HepG2 (cell line): ENCODE results near the gene PGM2. TPM values are rescaled to one million over a fixed set of nuclear protein-coding genes. Genes with fewer than 3 reads are reported as not detected.

ENCODE experiments used
- DNMT1 ChIP-seq: sonication (generic); formaldehyde crosslinking; IDR thresholded peaks from 2 replicates; pipeline ENCODE4 v1.5.1; 2020; ENCODE audit warnings: mild to moderate bottlenecking, missing genetic modification reagents
- KLF9 ChIP-seq: IDR thresholded peaks from 2 replicates; pipeline ENCODE4 v1.6.1; 2016; ENCODE audit warnings: low read depth
- PLRG1 ChIP-seq: fragments of 450-650 bp; conservative IDR thresholded peaks from 2 replicates; pipeline ENCODE4 v1.6.1; 2016
- PRPF4 ChIP-seq: fragments of 200-400 bp; formaldehyde crosslinking; IDR thresholded peaks from 2 replicates; pipeline ENCODE4 v1.6.1; 2016; ENCODE audit warnings: low read length, low read depth; ENCODE audit not compliant: poor library complexity, severe bottlenecking
- RFX3 ChIP-seq: IDR thresholded peaks from 2 replicates; pipeline ENCODE4 v1.6.1; 2016; ENCODE audit warnings: missing biosample characterization, missing genetic modification reagents
- RNF2 ChIP-seq: fragments of 450-650 bp; conservative IDR thresholded peaks from 2 replicates; pipeline ENCODE4 v1.6.1; 2016; ENCODE audit warnings: low read depth
- XRCC5 ChIP-seq: fragments of 200-400 bp; formaldehyde crosslinking; optimal IDR thresholded peaks from 2 replicates; pipeline ENCODE3; 2017; ENCODE audit warnings: mild to moderate bottlenecking, low read length
- ZMYM4 ChIP-seq: sonication (generic); formaldehyde crosslinking; IDR thresholded peaks from 2 replicates; pipeline ENCODE4 v1.8.1; 2023; ENCODE audit warnings: mild to moderate bottlenecking, missing genetic modification reagents
- ZNF12 ChIP-seq: sonication (generic); formaldehyde crosslinking; IDR thresholded peaks from 2 replicates; pipeline ENCODE4 v1.5.0; 2020; ENCODE audit warnings: missing genetic modification reagents
- ZNF160 ChIP-seq: sonication (generic); formaldehyde crosslinking; IDR thresholded peaks from 2 replicates; pipeline ENCODE4 v1.8.0; 2022; ENCODE audit warnings: mild to moderate bottlenecking, inconsistent platforms, missing genetic modification reagents
- ZNF24 ChIP-seq: fragments of 450-650 bp; IDR thresholded peaks from 2 replicates; pipeline ENCODE4 v1.6.1; 2017; ENCODE audit warnings: antibody characterized with exemption, mild to moderate bottlenecking
- ZNF256 ChIP-seq: sonication (generic); formaldehyde crosslinking; conservative IDR thresholded peaks from 2 replicates; pipeline ENCODE4 v1.4.0; 2020; ENCODE audit warnings: missing genetic modification reagents
- ZNF326 ChIP-seq: sonication (generic); formaldehyde crosslinking; IDR thresholded peaks from 2 replicates; pipeline ENCODE4 v1.4.0; 2020; ENCODE audit warnings: missing genetic modification reagents, borderline replicate concordance
- ZNF510 ChIP-seq: sonication (generic); formaldehyde crosslinking; IDR thresholded peaks from 2 replicates; pipeline ENCODE4 v1.4.0; 2020; ENCODE audit warnings: low read depth, mild to moderate bottlenecking, missing genetic modification reagents
- ZNF788 ChIP-seq: sonication (generic); formaldehyde crosslinking; IDR thresholded peaks from 2 replicates; pipeline ENCODE4 v1.5.0; 2020; ENCODE audit warnings: mild to moderate bottlenecking, missing genetic modification reagents, borderline replicate concordance
- ZSCAN29 ChIP-seq: sonication (generic); formaldehyde crosslinking; conservative IDR thresholded peaks from 2 replicates; pipeline ENCODE4 v1.4.0; 2020; ENCODE audit warnings: mild to moderate bottlenecking, missing genetic modification reagents
- polyA plus RNA-seq, 8 experiments: library from polyadenylated mRNA; depleted of rRNA in 3 of 8; stranded (reverse) in 7 of 8; unstranded in 1 of 8; fragments of >200 nt; fragmentation: Illumina TruSeq in 4 of 8; extraction: Trizol in 4 of 8; gene quantifications; 2 replicates each; pipeline versions ENCODE4 v1.2.1 to v1.2.3, GENCODE V29; 2011 to 2016; ENCODE audit warnings: low read depth in 4 of 8, missing spikeins in 1 of 8, mixed read lengths in 1 of 8; ENCODE audit not compliant: insufficient read depth in 1 of 8
- total RNA-seq, 5 experiments: library from RNA; depleted of rRNA; stranded (reverse); fragments of >200 nt; fragmentation: Illumina TruSeq; extraction: Trizol; gene quantifications; 2 replicates each; pipeline ENCODE4 v1.2.3, GENCODE V29; 2016; ENCODE audit warnings: low read depth in 1 of 5
- TF ChIP-seq, protein P1 (sequence below): sonication (generic); formaldehyde crosslinking; IDR thresholded peaks from 2 replicates; pipeline ENCODE4 v1.4.0; 2020; ENCODE audit warnings: missing genetic modification reagents
- TF ChIP-seq, protein P2 (sequence below): sonication (generic); formaldehyde crosslinking; IDR thresholded peaks from 2 replicates; pipeline ENCODE4 v1.4.0; 2020; ENCODE audit warnings: mild to moderate bottlenecking, missing genetic modification reagents
- TF ChIP-seq, protein P3 (sequence below): sonication (generic); formaldehyde crosslinking; IDR thresholded peaks from 2 replicates; pipeline ENCODE4 v1.5.0; 2020; ENCODE audit warnings: mild to moderate bottlenecking, missing genetic modification reagents
- TF ChIP-seq, protein P4 (sequence below): sonication (generic); formaldehyde crosslinking; IDR thresholded peaks from 2 replicates; pipeline ENCODE4 v1.4.0; 2020; ENCODE audit warnings: missing genetic modification reagents, mild to moderate bottlenecking, borderline replicate concordance
- TF ChIP-seq, protein P5 (sequence below): sonication (generic); formaldehyde crosslinking; conservative IDR thresholded peaks from 2 replicates; pipeline ENCODE4 v1.8.0; 2022; ENCODE audit warnings: missing genetic modification reagents

Gene PGM2
- total and polyA plus RNA-seq, 2 of the 13 experiments (the other 11 are each of a cell fraction or from before 2014, with no cell fraction given) = 14.6 to 36.9 TPM

DNA sequence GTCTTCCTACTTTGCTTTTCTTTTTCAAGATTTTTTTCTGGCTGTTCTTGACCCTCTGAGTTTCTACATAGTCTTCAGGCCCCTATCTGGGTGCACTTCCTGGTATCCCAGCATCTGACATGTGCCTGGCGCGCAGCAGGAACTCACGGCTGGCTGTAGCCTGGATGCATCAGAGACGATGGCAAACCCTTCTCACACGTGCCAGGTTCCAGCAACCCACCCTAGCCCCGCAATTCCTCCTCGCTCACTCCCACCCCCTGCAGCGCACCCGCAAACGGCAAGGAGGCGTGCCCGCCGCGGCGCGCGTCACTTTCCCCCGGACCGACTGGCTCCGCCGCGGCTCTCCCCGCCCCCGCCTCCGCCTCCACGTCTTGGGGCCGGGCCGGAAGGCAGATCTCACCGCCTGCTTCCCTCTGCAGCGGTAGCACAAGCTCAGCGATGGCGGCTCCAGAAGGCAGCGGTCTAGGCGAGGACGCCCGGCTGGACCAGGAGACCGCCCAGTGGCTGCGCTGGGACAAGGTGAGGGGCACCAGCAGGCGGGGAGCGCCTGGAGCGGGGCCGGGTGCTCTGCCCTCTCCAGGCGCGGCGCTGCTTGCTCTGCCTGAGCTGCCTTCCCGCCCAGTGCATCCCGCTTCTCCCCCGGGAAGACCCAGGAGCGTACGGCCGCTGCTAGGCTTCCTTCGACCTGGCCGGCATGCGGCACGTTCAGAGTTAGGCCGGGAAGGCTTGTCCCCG is at the start of gene PGM2 (continued):
- no peak for TF ChIP-seq RNF2
- no peak for TF ChIP-seq PRPF4
- TF ChIP-seq KLF9 (CRISPR knock-in tag) = no peak
- peak; percentile 86; the same call in 1 of the 2 replicates for TF ChIP-seq ZSCAN29
- TF ChIP-seq XRCC5 = peak; percentile 77
- peak; percentile 63; the same call in 1 of the 2 replicates for TF ChIP-seq ZNF788
- no peak for TF ChIP-seq ZNF12 (CRISPR knock-in tag)
- TF ChIP-seq ZMYM4 (CRISPR knock-in tag) = peak; percentile 85
- TF ChIP-seq, protein P1, sequence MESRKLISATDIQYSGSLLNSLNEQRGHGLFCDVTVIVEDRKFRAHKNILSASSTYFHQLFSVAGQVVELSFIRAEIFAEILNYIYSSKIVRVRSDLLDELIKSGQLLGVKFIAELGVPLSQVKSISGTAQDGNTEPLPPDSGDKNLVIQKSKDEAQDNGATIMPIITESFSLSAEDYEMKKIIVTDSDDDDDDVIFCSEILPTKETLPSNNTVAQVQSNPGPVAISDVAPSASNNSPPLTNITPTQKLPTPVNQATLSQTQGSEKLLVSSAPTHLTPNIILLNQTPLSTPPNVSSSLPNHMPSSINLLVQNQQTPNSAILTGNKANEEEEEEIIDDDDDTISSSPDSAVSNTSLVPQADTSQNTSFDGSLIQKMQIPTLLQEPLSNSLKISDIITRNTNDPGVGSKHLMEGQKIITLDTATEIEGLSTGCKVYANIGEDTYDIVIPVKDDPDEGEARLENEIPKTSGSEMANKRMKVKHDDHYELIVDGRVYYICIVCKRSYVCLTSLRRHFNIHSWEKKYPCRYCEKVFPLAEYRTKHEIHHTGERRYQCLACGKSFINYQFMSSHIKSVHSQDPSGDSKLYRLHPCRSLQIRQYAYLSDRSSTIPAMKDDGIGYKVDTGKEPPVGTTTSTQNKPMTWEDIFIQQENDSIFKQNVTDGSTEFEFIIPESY (CRISPR knock-in tag) = no peak
- TF ChIP-seq PLRG1 = no peak
- TF ChIP-seq, protein P2, sequence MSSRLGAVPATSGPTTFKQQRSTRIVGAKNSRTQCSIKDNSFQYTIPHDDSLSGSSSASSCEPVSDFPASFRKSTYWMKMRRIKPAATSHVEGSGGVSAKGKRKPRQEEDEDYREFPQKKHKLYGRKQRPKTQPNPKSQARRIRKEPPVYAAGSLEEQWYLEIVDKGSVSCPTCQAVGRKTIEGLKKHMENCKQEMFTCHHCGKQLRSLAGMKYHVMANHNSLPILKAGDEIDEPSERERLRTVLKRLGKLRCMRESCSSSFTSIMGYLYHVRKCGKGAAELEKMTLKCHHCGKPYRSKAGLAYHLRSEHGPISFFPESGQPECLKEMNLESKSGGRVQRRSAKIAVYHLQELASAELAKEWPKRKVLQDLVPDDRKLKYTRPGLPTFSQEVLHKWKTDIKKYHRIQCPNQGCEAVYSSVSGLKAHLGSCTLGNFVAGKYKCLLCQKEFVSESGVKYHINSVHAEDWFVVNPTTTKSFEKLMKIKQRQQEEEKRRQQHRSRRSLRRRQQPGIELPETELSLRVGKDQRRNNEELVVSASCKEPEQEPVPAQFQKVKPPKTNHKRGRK (CRISPR knock-in tag) = no peak
- TF ChIP-seq DNMT1 (CRISPR knock-in tag) = peak; percentile 71; the same call in 1 of the 2 replicates
- TF ChIP-seq, protein P3, sequence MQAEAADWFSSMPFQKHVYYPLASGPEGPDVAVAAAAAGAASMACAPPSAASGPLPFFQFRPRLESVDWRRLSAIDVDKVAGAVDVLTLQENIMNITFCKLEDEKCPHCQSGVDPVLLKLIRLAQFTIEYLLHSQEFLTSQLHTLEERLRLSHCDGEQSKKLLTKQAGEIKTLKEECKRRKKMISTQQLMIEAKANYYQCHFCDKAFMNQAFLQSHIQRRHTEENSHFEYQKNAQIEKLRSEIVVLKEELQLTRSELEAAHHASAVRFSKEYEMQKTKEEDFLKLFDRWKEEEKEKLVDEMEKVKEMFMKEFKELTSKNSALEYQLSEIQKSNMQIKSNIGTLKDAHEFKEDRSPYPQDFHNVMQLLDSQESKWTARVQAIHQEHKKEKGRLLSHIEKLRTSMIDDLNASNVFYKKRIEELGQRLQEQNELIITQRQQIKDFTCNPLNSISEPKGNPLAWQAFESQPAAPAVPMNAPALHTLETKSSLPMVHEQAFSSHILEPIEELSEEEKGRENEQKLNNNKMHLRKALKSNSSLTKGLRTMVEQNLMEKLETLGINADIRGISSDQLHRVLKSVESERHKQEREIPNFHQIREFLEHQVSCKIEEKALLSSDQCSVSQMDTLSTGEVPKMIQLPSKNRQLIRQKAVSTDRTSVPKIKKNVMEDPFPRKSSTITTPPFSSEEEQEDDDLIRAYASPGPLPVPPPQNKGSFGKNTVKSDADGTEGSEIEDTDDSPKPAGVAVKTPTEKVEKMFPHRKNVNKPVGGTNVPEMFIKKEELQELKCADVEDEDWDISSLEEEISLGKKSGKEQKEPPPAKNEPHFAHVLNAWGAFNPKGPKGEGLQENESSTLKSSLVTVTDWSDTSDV (CRISPR knock-in tag) = no peak
- no peak for TF ChIP-seq RFX3 (CRISPR knock-in tag)
- TF ChIP-seq ZNF326 (CRISPR knock-in tag) = no peak
- TF ChIP-seq ZNF256 = no peak
- TF ChIP-seq, protein P4, sequence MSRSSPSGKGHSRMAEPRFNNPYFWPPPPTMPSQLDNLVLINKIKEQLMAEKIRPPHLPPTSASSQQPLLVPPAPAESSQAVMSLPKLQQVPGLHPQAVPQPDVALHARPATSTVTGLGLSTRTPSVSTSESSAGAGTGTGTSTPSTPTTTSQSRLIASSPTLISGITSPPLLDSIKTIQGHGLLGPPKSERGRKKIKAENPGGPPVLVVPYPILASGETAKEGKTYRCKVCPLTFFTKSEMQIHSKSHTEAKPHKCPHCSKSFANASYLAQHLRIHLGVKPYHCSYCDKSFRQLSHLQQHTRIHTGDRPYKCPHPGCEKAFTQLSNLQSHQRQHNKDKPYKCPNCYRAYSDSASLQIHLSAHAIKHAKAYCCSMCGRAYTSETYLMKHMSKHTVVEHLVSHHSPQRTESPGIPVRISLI (CRISPR knock-in tag) = no peak
- TF ChIP-seq ZNF160 (CRISPR knock-in tag) = peak; percentile 56; the same call in 1 of the 2 replicates
- peak; percentile 88; the same call in 1 of the 2 replicates for TF ChIP-seq ZNF510 (CRISPR knock-in tag)
- no peak for TF ChIP-seq ZNF24
- TF ChIP-seq, protein P5, sequence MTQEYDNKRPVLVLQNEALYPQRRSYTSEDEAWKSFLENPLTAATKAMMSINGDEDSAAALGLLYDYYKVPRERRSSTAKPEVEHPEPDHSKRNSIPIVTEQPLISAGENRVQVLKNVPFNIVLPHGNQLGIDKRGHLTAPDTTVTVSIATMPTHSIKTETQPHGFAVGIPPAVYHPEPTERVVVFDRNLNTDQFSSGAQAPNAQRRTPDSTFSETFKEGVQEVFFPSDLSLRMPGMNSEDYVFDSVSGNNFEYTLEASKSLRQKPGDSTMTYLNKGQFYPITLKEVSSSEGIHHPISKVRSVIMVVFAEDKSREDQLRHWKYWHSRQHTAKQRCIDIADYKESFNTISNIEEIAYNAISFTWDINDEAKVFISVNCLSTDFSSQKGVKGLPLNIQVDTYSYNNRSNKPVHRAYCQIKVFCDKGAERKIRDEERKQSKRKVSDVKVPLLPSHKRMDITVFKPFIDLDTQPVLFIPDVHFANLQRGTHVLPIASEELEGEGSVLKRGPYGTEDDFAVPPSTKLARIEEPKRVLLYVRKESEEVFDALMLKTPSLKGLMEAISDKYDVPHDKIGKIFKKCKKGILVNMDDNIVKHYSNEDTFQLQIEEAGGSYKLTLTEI (CRISPR knock-in tag) = no peak
